K562 (cell line): ENCODE data around the gene SLC7A8. TPM values are rescaled to one million over a fixed set of nuclear protein-coding genes. Genes with fewer than 3 reads are reported as not detected.
A peak's percentile ranks its signal among the peaks of the same experiment; 100 is the strongest.

Source experiments
- CBX1 ChIP-seq: sonication (generic); IDR thresholded peaks from 2 replicates; pipeline ENCODE4 v1.6.1; 2016; ENCODE audit warnings: antibody characterized with exemption, low read depth, mild to moderate bottlenecking
- ETS2 ChIP-seq: IDR thresholded peaks from 2 replicates; pipeline ENCODE4 v1.6.1; 2016; ENCODE audit warnings: borderline replicate concordance, missing genetic modification characterization, mild to moderate bottlenecking, moderate library complexity, missing compliant biosample characterization; ENCODE audit not compliant: poor library complexity, severe bottlenecking
- FOSL1 ChIP-seq: fragments of 200-800 bp; sonication (Bioruptor generic); conservative IDR thresholded peaks from 2 replicates; pipeline ENCODE4 v1.6.1; 2016; ENCODE audit warnings: missing genetic modification characterization, missing compliant biosample characterization
- HOMEZ ChIP-seq: fragments of 250-450 bp; sonication (Bioruptor Pico); IDR thresholded peaks from 2 replicates; pipeline ENCODE4 v1.4.0; 2020; ENCODE audit warnings: mild to moderate bottlenecking, moderate library complexity
- KDM2B ChIP-seq: fragments of 250-450 bp; sonication (Bioruptor Pico); IDR thresholded peaks from 2 replicates; pipeline ENCODE4 v1.8.0; 2021; ENCODE audit warnings: mild to moderate bottlenecking, moderate library complexity
- KLF6 ChIP-seq: fragments of 250-450 bp; sonication (Bioruptor Pico); IDR thresholded peaks from 2 replicates; pipeline ENCODE4 v1.4.0; 2020; ENCODE audit warnings: mild to moderate bottlenecking, moderate library complexity, borderline replicate concordance
- NCOR1 ChIP-seq: fragments of 450-650 bp; IDR thresholded peaks from 2 replicates; pipeline ENCODE4 v1.6.1; 2016; ENCODE audit warnings: mild to moderate bottlenecking, moderate library complexity
- RBM34 ChIP-seq: fragments of 200-400 bp; formaldehyde crosslinking; IDR thresholded peaks from 2 replicates; pipeline ENCODE4 v1.6.1; 2018; ENCODE audit warnings: low read length, borderline replicate concordance; ENCODE audit not compliant: insufficient read depth
- SRF ChIP-seq, 2 experiments: fragments of 250-450, 450-650 bp in 1 of 2; sonication (Bioruptor Pico) in 1 of 2; sonication (generic) in 1 of 2; formaldehyde crosslinking; IDR thresholded peaks; 2 replicates each; pipeline versions ENCODE4 v1.5.0 to v1.5.1; 2020 to 2022; ENCODE audit warnings: mild to moderate bottlenecking in 1 of 2, missing genetic modification reagents in 1 of 2
- SRSF3 ChIP-seq: fragments of 200-400 bp; formaldehyde crosslinking; IDR thresholded peaks from 2 replicates; pipeline ENCODE4 v1.6.1; 2016; ENCODE audit warnings: mild to moderate bottlenecking, low read length, moderate library complexity; ENCODE audit not compliant: insufficient read depth
- ZNF224 ChIP-seq: sonication (generic); formaldehyde crosslinking; IDR thresholded peaks from 2 replicates; pipeline ENCODE4 v1.8.0; 2022; ENCODE audit warnings: mild to moderate bottlenecking, missing genetic modification reagents
- ZNF324 ChIP-seq: fragments of 250-450 bp; sonication (Bioruptor Pico); IDR thresholded peaks from 2 replicates; pipeline ENCODE4 v1.4.0; 2020; ENCODE audit warnings: mild to moderate bottlenecking
- ZNF830 ChIP-seq: fragments of 250-450 bp; sonication (Bioruptor Pico); IDR thresholded peaks from 2 replicates; pipeline ENCODE4 v1.5.0; 2021; ENCODE audit warnings: mild to moderate bottlenecking
- polyA plus RNA-seq, 8 experiments: library from polyadenylated mRNA; depleted of rRNA in 4 of 8; stranded (reverse) in 5 of 8; unstranded in 3 of 8; fragments of >200 nt; fragmentation: Nextera tagmentation in 2 of 8; fragmentation: Illumina TruSeq in 1 of 8; extraction: Ambion mirVana in 2 of 8; extraction: Trizol in 1 of 8; gene quantifications; 2 replicates each; pipeline versions ENCODE4 v1.2.1 to v1.2.3, GENCODE V29; 2011 to 2014; ENCODE audit warnings: inconsistent platforms in 1 of 8, missing spikeins in 1 of 8
- total RNA-seq, 7 experiments: library from RNA; depleted of rRNA in 6 of 7; stranded (reverse); fragments of >200 nt in 6 of 7; fragmentation: Illumina TruSeq in 2 of 7; extraction: Trizol in 2 of 7; gene quantifications; 2 replicates each; pipeline versions ENCODE4 v1.2.1 to v1.2.3, GENCODE V29; 2011 to 2021; ENCODE audit warnings: low replicate concordance in 1 of 7
- TF ChIP-seq, protein P1 (sequence below): sonication (generic); formaldehyde crosslinking; IDR thresholded peaks from 2 replicates; pipeline ENCODE4 v1.8.1; 2022; ENCODE audit warnings: missing genetic modification reagents
- TF ChIP-seq, protein P2 (sequence below): fragments of 450-650 bp; IDR thresholded peaks from one replicate; pipeline ENCODE4 v1.6.1; 2018; ENCODE audit warnings: mild to moderate bottlenecking, moderate library complexity; ENCODE audit not compliant: partially characterized antibody
- TF ChIP-seq, protein P3 (sequence below): fragments of 450-650 bp; IDR thresholded peaks from 2 replicates; pipeline ENCODE4 v1.6.1; 2017; ENCODE audit warnings: antibody characterized with exemption, mild to moderate bottlenecking
- TF ChIP-seq, protein P4 (sequence below): IDR thresholded peaks from 3 replicates; pipeline ENCODE4 v1.6.1; 2011; ENCODE audit warnings: borderline replicate concordance, mild to moderate bottlenecking; ENCODE audit not compliant: insufficient read length, insufficient read depth

SLC7A8 gene
- total and polyA plus RNA-seq, 9 of the 15 experiments (the other 6 are each of a cell fraction or from before 2014, with no cell fraction given): 2.0 to 33.0 (median 6.0) TPM

GRCh38 chr14:23112359-23113178 is 70.9 kb downstream of the SLC7A8 start (continued):
- TF ChIP-seq, protein P1, sequence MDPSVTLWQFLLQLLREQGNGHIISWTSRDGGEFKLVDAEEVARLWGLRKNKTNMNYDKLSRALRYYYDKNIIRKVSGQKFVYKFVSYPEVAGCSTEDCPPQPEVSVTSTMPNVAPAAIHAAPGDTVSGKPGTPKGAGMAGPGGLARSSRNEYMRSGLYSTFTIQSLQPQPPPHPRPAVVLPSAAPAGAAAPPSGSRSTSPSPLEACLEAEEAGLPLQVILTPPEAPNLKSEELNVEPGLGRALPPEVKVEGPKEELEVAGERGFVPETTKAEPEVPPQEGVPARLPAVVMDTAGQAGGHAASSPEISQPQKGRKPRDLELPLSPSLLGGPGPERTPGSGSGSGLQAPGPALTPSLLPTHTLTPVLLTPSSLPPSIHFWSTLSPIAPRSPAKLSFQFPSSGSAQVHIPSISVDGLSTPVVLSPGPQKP (CRISPR knock-in tag): no peak
- TF ChIP-seq HOMEZ (CRISPR knock-in tag) (no peak), SRSF3 (no peak), ZNF830 (CRISPR knock-in tag) (no peak), FOSL1 (peak; percentile 96), NCOR1 (peak; percentile 96), ZNF224 (CRISPR knock-in tag) (no peak), KLF6 (CRISPR knock-in tag) (0 out of 2 replicates have a peak, but pooled peaks have one; percentile 41), CBX1 (0 out of 2 replicates have a peak, but pooled peaks have one; percentile 40), KDM2B (no peak), SRF (CRISPR knock-in tag; IDR thresholded peaks at IDR 0.05) (no peak; a peak in 1 of 4 replicates), ETS2 (tag) (no peak), RBM34 (no peak), ZNF324 (CRISPR knock-in tag) (no peak)
- TF ChIP-seq, protein P2, sequence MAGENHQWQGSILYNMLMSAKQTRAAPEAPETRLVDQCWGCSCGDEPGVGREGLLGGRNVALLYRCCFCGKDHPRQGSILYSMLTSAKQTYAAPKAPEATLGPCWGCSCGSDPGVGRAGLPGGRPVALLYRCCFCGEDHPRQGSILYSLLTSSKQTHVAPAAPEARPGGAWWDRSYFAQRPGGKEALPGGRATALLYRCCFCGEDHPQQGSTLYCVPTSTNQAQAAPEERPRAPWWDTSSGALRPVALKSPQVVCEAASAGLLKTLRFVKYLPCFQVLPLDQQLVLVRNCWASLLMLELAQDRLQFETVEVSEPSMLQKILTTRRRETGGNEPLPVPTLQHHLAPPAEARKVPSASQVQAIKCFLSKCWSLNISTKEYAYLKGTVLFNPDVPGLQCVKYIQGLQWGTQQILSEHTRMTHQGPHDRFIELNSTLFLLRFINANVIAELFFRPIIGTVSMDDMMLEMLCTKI: no peak
- TF ChIP-seq, protein P3, sequence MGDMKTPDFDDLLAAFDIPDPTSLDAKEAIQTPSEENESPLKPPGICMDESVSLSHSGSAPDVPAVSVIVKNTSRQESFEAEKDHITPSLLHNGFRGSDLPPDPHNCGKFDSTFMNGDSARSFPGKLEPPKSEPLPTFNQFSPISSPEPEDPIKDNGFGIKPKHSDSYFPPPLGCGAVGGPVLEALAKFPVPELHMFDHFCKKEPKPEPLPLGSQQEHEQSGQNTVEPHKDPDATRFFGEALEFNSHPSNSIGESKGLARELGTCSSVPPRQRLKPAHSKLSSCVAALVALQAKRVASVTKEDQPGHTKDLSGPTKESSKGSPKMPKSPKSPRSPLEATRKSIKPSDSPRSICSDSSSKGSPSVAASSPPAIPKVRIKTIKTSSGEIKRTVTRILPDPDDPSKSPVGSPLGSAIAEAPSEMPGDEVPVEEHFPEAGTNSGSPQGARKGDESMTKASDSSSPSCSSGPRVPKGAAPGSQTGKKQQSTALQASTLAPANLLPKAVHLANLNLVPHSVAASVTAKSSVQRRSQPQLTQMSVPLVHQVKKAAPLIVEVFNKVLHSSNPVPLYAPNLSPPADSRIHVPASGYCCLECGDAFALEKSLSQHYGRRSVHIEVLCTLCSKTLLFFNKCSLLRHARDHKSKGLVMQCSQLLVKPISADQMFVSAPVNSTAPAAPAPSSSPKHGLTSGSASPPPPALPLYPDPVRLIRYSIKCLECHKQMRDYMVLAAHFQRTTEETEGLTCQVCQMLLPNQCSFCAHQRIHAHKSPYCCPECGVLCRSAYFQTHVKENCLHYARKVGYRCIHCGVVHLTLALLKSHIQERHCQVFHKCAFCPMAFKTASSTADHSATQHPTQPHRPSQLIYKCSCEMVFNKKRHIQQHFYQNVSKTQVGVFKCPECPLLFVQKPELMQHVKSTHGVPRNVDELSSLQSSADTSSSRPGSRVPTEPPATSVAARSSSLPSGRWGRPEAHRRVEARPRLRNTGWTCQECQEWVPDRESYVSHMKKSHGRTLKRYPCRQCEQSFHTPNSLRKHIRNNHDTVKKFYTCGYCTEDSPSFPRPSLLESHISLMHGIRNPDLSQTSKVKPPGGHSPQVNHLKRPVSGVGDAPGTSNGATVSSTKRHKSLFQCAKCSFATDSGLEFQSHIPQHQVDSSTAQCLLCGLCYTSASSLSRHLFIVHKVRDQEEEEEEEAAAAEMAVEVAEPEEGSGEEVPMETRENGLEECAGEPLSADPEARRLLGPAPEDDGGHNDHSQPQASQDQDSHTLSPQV: no peak
- TF ChIP-seq, protein P4, sequence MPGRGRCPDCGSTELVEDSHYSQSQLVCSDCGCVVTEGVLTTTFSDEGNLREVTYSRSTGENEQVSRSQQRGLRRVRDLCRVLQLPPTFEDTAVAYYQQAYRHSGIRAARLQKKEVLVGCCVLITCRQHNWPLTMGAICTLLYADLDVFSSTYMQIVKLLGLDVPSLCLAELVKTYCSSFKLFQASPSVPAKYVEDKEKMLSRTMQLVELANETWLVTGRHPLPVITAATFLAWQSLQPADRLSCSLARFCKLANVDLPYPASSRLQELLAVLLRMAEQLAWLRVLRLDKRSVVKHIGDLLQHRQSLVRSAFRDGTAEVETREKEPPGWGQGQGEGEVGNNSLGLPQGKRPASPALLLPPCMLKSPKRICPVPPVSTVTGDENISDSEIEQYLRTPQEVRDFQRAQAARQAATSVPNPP: no peak
